ENCODE data around the gene KLRC4. TPM values are rescaled to one million over a fixed set of nuclear protein-coding genes. Genes with fewer than 3 reads are reported as not detected.
"Not testable (repeated sequence)": the region's sequence is repeated elsewhere in the genome, so short reads cannot be mapped to it uniquely, and the experiment has no call there.

KLRC4 gene
- total and polyA plus RNA-seq, 10 donors = 0.22 to 14.6 (median 5.4) TPM

DNA sequence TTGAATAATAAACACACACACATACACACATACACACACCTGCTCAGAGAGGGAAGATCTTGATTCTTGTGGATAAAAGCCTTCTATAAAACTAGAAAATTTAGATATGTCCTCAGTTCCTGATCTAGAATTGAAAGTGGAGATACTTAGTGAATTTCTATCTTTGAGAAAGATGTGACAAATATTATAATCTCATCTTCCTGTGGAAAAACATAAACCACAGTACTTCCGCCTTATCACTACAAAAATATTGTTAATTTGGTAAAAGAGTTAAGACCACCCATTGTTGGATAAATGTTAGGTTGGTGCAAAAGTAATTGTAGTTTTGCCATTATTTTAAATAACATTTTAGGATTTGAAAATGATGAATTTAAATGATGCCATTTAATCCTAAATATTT, 19.7 kb downstream of the KLRC4 start, which contains the start of gene KLRK1:
Gene KLRK1 (minus strand): TSS at position 138 of the 400 bp plus-strand sequence. CDS start 1,231 bp downstream, outside the sequence.
- Histone ChIP-seq H3K4me1 (peaks cover 0 to 34% (median 14%) of the 10 kb centered on the region in 6 donors), H3K36me3 (no peaks in the 10 kb centered on the region), H3K9me3 (no peaks in the 10 kb centered on the region), H3K27ac (peak within 1 kb of the TSS in 7 of 8 donors; percentile 42 to 75 (median 45)), H3K4me3 (peak within 1 kb of the TSS in 5 of 8 donors; percentile 9 to 53 (median 23)), H3K27me3 (replicated peaks in 1 of 7) (no peaks in the 10 kb centered on the region)
- TF ChIP-seq, protein P1, sequence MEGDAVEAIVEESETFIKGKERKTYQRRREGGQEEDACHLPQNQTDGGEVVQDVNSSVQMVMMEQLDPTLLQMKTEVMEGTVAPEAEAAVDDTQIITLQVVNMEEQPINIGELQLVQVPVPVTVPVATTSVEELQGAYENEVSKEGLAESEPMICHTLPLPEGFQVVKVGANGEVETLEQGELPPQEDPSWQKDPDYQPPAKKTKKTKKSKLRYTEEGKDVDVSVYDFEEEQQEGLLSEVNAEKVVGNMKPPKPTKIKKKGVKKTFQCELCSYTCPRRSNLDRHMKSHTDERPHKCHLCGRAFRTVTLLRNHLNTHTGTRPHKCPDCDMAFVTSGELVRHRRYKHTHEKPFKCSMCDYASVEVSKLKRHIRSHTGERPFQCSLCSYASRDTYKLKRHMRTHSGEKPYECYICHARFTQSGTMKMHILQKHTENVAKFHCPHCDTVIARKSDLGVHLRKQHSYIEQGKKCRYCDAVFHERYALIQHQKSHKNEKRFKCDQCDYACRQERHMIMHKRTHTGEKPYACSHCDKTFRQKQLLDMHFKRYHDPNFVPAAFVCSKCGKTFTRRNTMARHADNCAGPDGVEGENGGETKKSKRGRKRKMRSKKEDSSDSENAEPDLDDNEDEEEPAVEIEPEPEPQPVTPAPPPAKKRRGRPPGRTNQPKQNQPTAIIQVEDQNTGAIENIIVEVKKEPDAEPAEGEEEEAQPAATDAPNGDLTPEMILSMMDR (IDR thresholded peaks at IDR 0.05 in 8 of 11, conservative IDR thresholded peaks at IDR 0.05 in 3 of 11) = no peak
- TF ChIP-seq POLR2A (IDR thresholded peaks at IDR 0.05) (no peak), POLR2AphosphoS5 (IDR thresholded peaks at IDR 0.05) (no peak)
- WGBS, 5 donors = 45 to 66% (median 49%) methylated on average over 1 of the region's 1 CpG
- intact Hi-C loops (cut with DNase I; ENCODE audit: low total_unique reads) = no loop called here
- no peak for DNase-seq

DNA sequence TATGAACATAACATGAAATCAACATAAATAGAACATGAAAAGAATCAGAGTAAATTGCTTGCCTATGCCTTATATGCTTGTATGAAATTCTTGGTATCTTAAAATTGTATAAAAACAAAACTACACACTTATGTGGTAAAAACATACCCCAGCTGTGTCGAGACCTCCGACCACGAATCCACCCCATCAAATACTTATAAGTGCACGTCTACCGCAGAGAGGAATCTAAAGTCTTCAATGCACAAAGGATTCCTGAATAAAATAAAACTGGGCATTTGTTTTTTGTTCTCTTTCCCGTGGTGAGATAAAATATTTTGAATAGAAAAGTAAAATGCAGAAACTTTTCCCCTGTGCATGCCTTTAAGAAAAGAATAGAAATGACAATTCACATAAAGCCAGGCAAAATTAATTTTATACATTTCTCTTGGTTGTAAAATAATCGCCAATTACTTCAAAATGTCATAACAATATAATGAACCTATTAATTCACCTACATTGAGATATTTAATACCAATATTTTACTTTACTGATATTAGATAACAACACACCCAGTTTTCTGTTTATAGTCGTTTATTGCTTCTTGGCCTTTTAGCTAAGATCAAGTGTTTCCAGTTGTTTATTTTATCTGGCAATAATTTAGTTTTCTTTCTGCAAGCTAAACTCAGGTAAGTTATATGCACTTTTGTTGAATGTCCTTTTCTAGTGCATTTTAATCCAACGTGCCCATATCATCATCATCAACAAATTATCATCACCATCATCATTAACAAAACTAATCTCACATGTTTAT, 20.7 kb downstream of the KLRC4 start:
- peak overlapping the region in 7 of 8 donors; percentile 41 to 75 (median 45) for H3K27ac ChIP-seq
- H3K36me3 ChIP-seq = no peaks in the 10 kb centered on the region
- H3K27me3 ChIP-seq (replicated peaks in 1 of 7) = no peaks in the 10 kb centered on the region
- peaks cover 0 to 7% (median 0%) of the 10 kb centered on the region in 8 donors for H3K9me3 ChIP-seq
- intact Hi-C loops (cut with DNase I; ENCODE audit: low total_unique reads) = no loop called here
- DNase-seq = no peak
- 53 to 81% (median 67%) methylated on average over 9 of the region's 9 CpGs for WGBS, 5 donors
- peaks cover 0 to 24% (median 13%) of the 10 kb centered on the region in 6 donors for H3K4me1 ChIP-seq
- peak overlapping the region in 6 of 8 donors; percentile 9 to 53 (median 20) for H3K4me3 ChIP-seq
- TF ChIP-seq POLR2AphosphoS5 (IDR thresholded peaks at IDR 0.05) (no peak), POLR2A (IDR thresholded peaks at IDR 0.05) (no peak)
- TF ChIP-seq, protein P1 (IDR thresholded peaks at IDR 0.05 in 8 of 11, conservative IDR thresholded peaks at IDR 0.05 in 3 of 11) = no peak

DNA sequence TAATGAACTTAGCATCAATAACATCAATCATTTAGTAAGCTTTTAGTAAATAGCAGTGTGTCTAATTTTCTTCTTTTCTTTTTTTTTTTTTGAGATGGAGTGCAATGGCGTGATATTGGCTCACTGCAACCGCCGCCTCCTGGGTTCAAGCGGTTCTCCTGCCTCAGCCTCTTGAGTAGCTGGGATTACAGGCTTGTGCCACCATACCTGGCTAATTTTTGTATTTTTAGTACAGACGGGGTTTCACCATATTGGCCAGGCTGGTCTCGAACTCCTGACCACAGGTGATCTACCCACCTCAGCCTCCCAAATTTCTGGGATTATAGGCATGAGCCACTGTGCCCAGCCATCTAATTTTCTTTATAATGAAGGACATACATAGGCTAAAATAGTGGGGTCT, 22.1 kb downstream of the KLRC4 start:
- intact Hi-C loops (cut with DNase I; ENCODE audit: low total_unique reads); H3K36me3 ChIP-seq; DNase-seq; H3K27me3 ChIP-seq (replicated peaks in 1 of 7); H3K9me3 ChIP-seq: not testable (repeated sequence)
- WGBS, 5 donors = 67 to 92% (median 85%) methylated on average over 6 of the region's 6 CpGs
- H3K27ac ChIP-seq = peak overlapping the region in 7 of 8 donors; percentile 5 to 75 (median 65)
- peaks cover 0 to 11% (median 4%) of the 10 kb centered on the region in 6 donors for H3K4me1 ChIP-seq
- H3K4me3 ChIP-seq = peak overlapping the region in 5 of 8 donors; percentile 2 to 53 (median 23)

DNA sequence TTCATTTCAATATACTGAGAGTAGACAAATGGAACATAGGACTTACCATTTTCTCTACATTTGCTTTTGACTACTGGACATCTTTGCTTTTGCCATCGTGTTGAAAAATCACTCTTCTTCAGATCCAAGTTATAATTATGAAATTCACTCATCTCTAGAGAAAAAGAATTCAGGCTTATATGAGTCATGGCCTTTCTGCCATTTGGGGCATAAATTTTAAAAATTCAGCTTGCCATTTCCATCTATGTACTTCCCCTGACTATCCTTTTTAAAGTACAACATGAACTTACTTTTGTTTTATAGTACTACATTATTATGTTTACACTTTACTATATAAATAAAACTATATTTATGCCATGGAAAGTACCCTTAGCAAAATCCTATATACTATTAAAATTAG, 22.7 kb downstream of the KLRC4 start:
- 49 to 68% (median 54%) methylated on average over 1 of the region's 1 CpG for WGBS, 5 donors
- H3K4me3 ChIP-seq = peak overlapping the region in 3 of 8 donors; percentile 23 to 53 (median 30)
- no peaks in the 10 kb centered on the region for H3K27me3 ChIP-seq (replicated peaks in 1 of 7)
- H3K36me3 ChIP-seq = no peaks in the 10 kb centered on the region
- intact Hi-C loops (cut with DNase I; ENCODE audit: low total_unique reads) = no loop called here
- no peak for TF ChIP-seq POLR2A (IDR thresholded peaks at IDR 0.05)
- TF ChIP-seq POLR2AphosphoS5 (IDR thresholded peaks at IDR 0.05) = no peak
- TF ChIP-seq, protein P1 (IDR thresholded peaks at IDR 0.05 in 8 of 11, conservative IDR thresholded peaks at IDR 0.05 in 3 of 11) = no peak
- DNase-seq = no peak
- peaks cover 0 to 7% (median 0%) of the 10 kb centered on the region in 8 donors for H3K9me3 ChIP-seq
- H3K27ac ChIP-seq = peak overlapping the region in 7 of 8 donors; percentile 5 to 75 (median 65)
- peaks cover 0 to 5% (median 1%) of the 10 kb centered on the region in 6 donors for H3K4me1 ChIP-seq
